ENCODE results near the gene ABI3BP.

Gene ABI3BP

GRCh38 chr3:100880845-100881244, 112.4 kb downstream of the ABI3BP start:
- no peak for DNase-seq

- no peak for DNase-seq
These were observed 113.1 kb downstream of the ABI3BP start for GRCh38 chr3:100880072-100880471.

GRCh38 chr3:100879195-100879810, 113.9 kb downstream of the ABI3BP start:
- DNase-seq: no peak

- no peak for DNase-seq
These were observed 115.9 kb downstream of the ABI3BP start for GRCh38 chr3:100877286-100877685.

- no peak for DNase-seq
These were observed 118.0 kb downstream of the ABI3BP start for GRCh38 chr3:100875239-100875638.

GRCh38 chr3:100873611-100874010, 119.6 kb downstream of the ABI3BP start:
- DNase-seq: no peak

- DNase-seq: no peak
These were observed 121.9 kb downstream of the ABI3BP start for GRCh38 chr3:100871306-100871705.

- no peak for DNase-seq
These were observed 123.4 kb downstream of the ABI3BP start for GRCh38 chr3:100869787-100870186.

- no peak for DNase-seq
These were observed 124.3 kb downstream of the ABI3BP start for GRCh38 chr3:100868894-100869293.

GRCh38 chr3:100868096-100868495, 125.1 kb downstream of the ABI3BP start:
- no peak for DNase-seq

GRCh38 chr3:100865442-100865841, 127.8 kb downstream of the ABI3BP start:
- DNase-seq: no peak

GRCh38 chr3:100864471-100865250, 128.6 kb downstream of the ABI3BP start:
- no peak for DNase-seq

- no peak for DNase-seq
These were observed 135.4 kb downstream of the ABI3BP start for GRCh38 chr3:100857863-100858262.

- no peak for DNase-seq
These were observed 136.4 kb downstream of the ABI3BP start for GRCh38 chr3:100856821-100857220.

- DNase-seq: no peak
These were observed 140.4 kb downstream of the ABI3BP start for GRCh38 chr3:100852840-100853239.

- no peak for DNase-seq
These were observed 142.5 kb downstream of the ABI3BP start for GRCh38 chr3:100850701-100851100.

- no peak for DNase-seq
These were observed 143.1 kb downstream of the ABI3BP start for GRCh38 chr3:100850156-100850555.

GRCh38 chr3:100844063-100844936, 148.9 kb downstream of the ABI3BP start:
- DNase-seq: no peak

- no peak for DNase-seq
These were observed 155.1 kb downstream of the ABI3BP start for GRCh38 chr3:100838157-100838556.

- DNase-seq: no peak
These were observed 156.6 kb downstream of the ABI3BP start for GRCh38 chr3:100836661-100837060.

- DNase-seq: no peak
These were observed 158.9 kb downstream of the ABI3BP start for GRCh38 chr3:100834332-100834731.

- DNase-seq: no peak
These were observed 159.7 kb downstream of the ABI3BP start for GRCh38 chr3:100833483-100833882.

GRCh38 chr3:100831629-100832028, 161.6 kb downstream of the ABI3BP start:
- DNase-seq: no peak

- no peak for DNase-seq
These were observed 162.3 kb downstream of the ABI3BP start for GRCh38 chr3:100830931-100831330.
